ENCODE measurements around the gene EFCAB8. TPM values are rescaled to one million over a fixed set of nuclear protein-coding genes. Genes with fewer than 3 reads are reported as not detected.

The EFCAB8 gene
- 0.73 TPM for total RNA-seq

- no peaks in the 10 kb centered on the region for H3K4me1 ChIP-seq (ENCODE audit: insufficient read depth, low read length)
These were observed at the start of gene EFCAB8 for GRCh38 chr20:32858701-32859372. Gene EFCAB8, plus strand, starts transcription at chr20:32858923. Its CDS starts 4,870 bp downstream, at chr20:32863793.

GRCh38 chr20:32809907-32810306 lies 48.8 kb upstream of the EFCAB8 start:
- Histone ChIP-seq H3K9me3 (ENCODE audit: low read depth, low read length) (no peaks in the 10 kb centered on the region), H3K4me1 (ENCODE audit: insufficient read depth, low read length) (no peaks in the 10 kb centered on the region), H3K27me3 (ENCODE audit: insufficient read depth, low read length) (no peaks in the 10 kb centered on the region), H3K4me3 (ENCODE audit: low read length) (no peak overlapping the region)

More at GRCh38 chr20:32858701-32859372, at the start of gene EFCAB8:
- Histone ChIP-seq H3K9me3 (ENCODE audit: low read depth, low read length) (no peaks in the 10 kb centered on the region), H3K4me3 (ENCODE audit: low read length) (no peak within 1 kb of the TSS), H3K27me3 (ENCODE audit: insufficient read depth, low read length) (no peaks in the 10 kb centered on the region)

- Histone ChIP-seq H3K9me3 (ENCODE audit: low read depth, low read length) (no peaks in the 10 kb centered on the region), H3K4me3 (ENCODE audit: low read length) (no peak overlapping the region), H3K27me3 (ENCODE audit: insufficient read depth, low read length) (no peaks in the 10 kb centered on the region), H3K4me1 (ENCODE audit: insufficient read depth, low read length) (no peaks in the 10 kb centered on the region)
These were observed 47.8 kb upstream of the EFCAB8 start for GRCh38 chr20:32810941-32811340.

- Histone ChIP-seq H3K9me3 (ENCODE audit: low read depth, low read length) (no peaks in the 10 kb centered on the region), H3K27me3 (ENCODE audit: insufficient read depth, low read length) (no peaks in the 10 kb centered on the region), H3K4me3 (ENCODE audit: low read length) (no peak overlapping the region), H3K4me1 (ENCODE audit: insufficient read depth, low read length) (no peaks in the 10 kb centered on the region)
These were observed 46.8 kb upstream of the EFCAB8 start for GRCh38 chr20:32811886-32812285.

GRCh38 chr20:32819992-32820697 lies 38.6 kb upstream of the EFCAB8 start:
- H3K4me1 ChIP-seq (ENCODE audit: insufficient read depth, low read length) = peaks cover 48% of the 10 kb centered on the region

GRCh38 chr20:32820698-32821377 lies 37.9 kb upstream of the EFCAB8 start:
- H3K9me3 ChIP-seq (ENCODE audit: low read depth, low read length) = no peaks in the 10 kb centered on the region
- peak overlapping the region; percentile 78 for H3K4me3 ChIP-seq (ENCODE audit: low read length)
- peaks cover 48% of the 10 kb centered on the region for H3K4me1 ChIP-seq (ENCODE audit: insufficient read depth, low read length)
- H3K27me3 ChIP-seq (ENCODE audit: insufficient read depth, low read length) = no peaks in the 10 kb centered on the region

More at GRCh38 chr20:32819992-32820697, 38.6 kb upstream of the EFCAB8 start:
- Histone ChIP-seq H3K9me3 (ENCODE audit: low read depth, low read length) (no peaks in the 10 kb centered on the region), H3K4me3 (ENCODE audit: low read length) (peak overlapping the region; percentile 78), H3K27me3 (ENCODE audit: insufficient read depth, low read length) (no peaks in the 10 kb centered on the region)

GRCh38 chr20:32822225-32822624 lies 36.5 kb upstream of the EFCAB8 start:
- H3K4me1 ChIP-seq (ENCODE audit: insufficient read depth, low read length) = peaks cover 48% of the 10 kb centered on the region
- no peaks in the 10 kb centered on the region for H3K9me3 ChIP-seq (ENCODE audit: low read depth, low read length)
- H3K4me3 ChIP-seq (ENCODE audit: low read length) = no peak overlapping the region
- H3K27me3 ChIP-seq (ENCODE audit: insufficient read depth, low read length) = no peaks in the 10 kb centered on the region

GRCh38 chr20:32823078-32823477 lies 35.6 kb upstream of the EFCAB8 start:
- Histone ChIP-seq H3K9me3 (ENCODE audit: low read depth, low read length) (no peaks in the 10 kb centered on the region), H3K4me1 (ENCODE audit: insufficient read depth, low read length) (peaks cover 50% of the 10 kb centered on the region), H3K27me3 (ENCODE audit: insufficient read depth, low read length) (no peaks in the 10 kb centered on the region), H3K4me3 (ENCODE audit: low read length) (no peak overlapping the region)

GRCh38 chr20:32823737-32824588 lies 34.8 kb upstream of the EFCAB8 start:
- Histone ChIP-seq H3K4me1 (ENCODE audit: insufficient read depth, low read length) (peaks cover 58% of the 10 kb centered on the region), H3K27me3 (ENCODE audit: insufficient read depth, low read length) (no peaks in the 10 kb centered on the region), H3K9me3 (ENCODE audit: low read depth, low read length) (no peaks in the 10 kb centered on the region), H3K4me3 (ENCODE audit: low read length) (no peak overlapping the region)

GRCh38 chr20:32828029-32828680 lies 30.6 kb upstream of the EFCAB8 start:
- H3K9me3 ChIP-seq (ENCODE audit: low read depth, low read length) = no peaks in the 10 kb centered on the region
- H3K4me3 ChIP-seq (ENCODE audit: low read length) = no peak overlapping the region
- H3K4me1 ChIP-seq (ENCODE audit: insufficient read depth, low read length) = peaks cover 53% of the 10 kb centered on the region

GRCh38 chr20:32829311-32830005 lies 29.3 kb upstream of the EFCAB8 start:
- peaks cover 40% of the 10 kb centered on the region for H3K4me1 ChIP-seq (ENCODE audit: insufficient read depth, low read length)
- H3K27me3 ChIP-seq (ENCODE audit: insufficient read depth, low read length) = no peaks in the 10 kb centered on the region
- H3K9me3 ChIP-seq (ENCODE audit: low read depth, low read length) = no peaks in the 10 kb centered on the region
- H3K4me3 ChIP-seq (ENCODE audit: low read length) = no peak overlapping the region

More at GRCh38 chr20:32828029-32828680, 30.6 kb upstream of the EFCAB8 start:
- no peaks in the 10 kb centered on the region for H3K27me3 ChIP-seq (ENCODE audit: insufficient read depth, low read length)

- Histone ChIP-seq H3K9me3 (ENCODE audit: low read depth, low read length) (no peaks in the 10 kb centered on the region), H3K4me1 (ENCODE audit: insufficient read depth, low read length) (peaks cover 37% of the 10 kb centered on the region), H3K27me3 (ENCODE audit: insufficient read depth, low read length) (no peaks in the 10 kb centered on the region), H3K4me3 (ENCODE audit: low read length) (no peak overlapping the region)
These were observed 28.3 kb upstream of the EFCAB8 start for GRCh38 chr20:32830437-32830836.

- Histone ChIP-seq H3K4me3 (ENCODE audit: low read length) (no peak overlapping the region), H3K4me1 (ENCODE audit: insufficient read depth, low read length) (peaks cover 37% of the 10 kb centered on the region), H3K27me3 (ENCODE audit: insufficient read depth, low read length) (no peaks in the 10 kb centered on the region), H3K9me3 (ENCODE audit: low read depth, low read length) (no peaks in the 10 kb centered on the region)
These were observed 26.7 kb upstream of the EFCAB8 start for GRCh38 chr20:32831982-32832381.

- Histone ChIP-seq H3K4me1 (ENCODE audit: insufficient read depth, low read length) (peaks cover 37% of the 10 kb centered on the region), H3K9me3 (ENCODE audit: low read depth, low read length) (no peaks in the 10 kb centered on the region), H3K27me3 (ENCODE audit: insufficient read depth, low read length) (no peaks in the 10 kb centered on the region), H3K4me3 (ENCODE audit: low read length) (no peak overlapping the region)
These were observed 26.1 kb upstream of the EFCAB8 start for GRCh38 chr20:32832664-32833063.

Data from mononuclear cell (primary cell).